SK-N-DZ (cell line): Measurements from ENCODE around the gene TNNC1.

ENCODE experiments used
- DNase-seq: peaks from one replicate; pipeline ENCODE4 v3.0.0-alpha.2; 2015; ENCODE audit warnings: low spot score

Gene TNNC1

DNA sequence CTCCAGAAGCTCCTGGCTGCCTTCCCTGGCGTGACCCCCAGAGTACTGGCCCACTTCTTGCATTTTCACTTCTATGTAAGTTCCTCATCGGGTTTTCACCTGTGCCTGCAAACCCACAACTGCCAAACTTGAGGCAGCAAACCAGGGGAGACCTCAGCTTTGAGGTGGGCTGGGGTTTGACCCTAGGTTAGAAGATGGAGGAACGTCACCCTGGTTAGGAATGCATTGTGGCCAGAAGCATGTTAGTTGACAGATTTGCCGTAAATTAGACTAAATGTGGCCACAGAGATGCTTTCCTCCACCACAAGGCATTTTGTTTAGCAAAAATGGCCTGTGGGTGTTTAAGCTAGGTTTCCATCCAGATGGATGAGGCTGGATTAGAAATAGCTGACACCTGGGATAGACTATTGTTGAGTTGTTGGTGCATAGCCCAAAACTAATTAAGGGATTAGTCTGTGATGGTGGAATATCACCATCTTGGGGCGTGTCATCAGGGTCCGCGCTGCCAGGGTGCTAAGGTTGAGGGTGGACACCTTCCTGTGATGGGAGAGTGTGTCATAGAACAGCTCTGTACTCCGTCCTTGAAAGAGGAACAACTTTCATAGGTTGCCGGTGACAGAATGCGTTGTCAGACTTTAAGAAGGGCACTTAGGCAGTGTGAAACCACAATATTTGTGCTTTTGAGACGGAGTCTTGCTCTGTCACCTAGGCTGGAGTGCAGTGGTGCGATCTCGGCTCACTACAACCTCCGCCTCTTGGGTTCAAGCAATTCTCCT lies 5.1 kb upstream of the TNNC1 start:
- no peak for DNase-seq

DNA sequence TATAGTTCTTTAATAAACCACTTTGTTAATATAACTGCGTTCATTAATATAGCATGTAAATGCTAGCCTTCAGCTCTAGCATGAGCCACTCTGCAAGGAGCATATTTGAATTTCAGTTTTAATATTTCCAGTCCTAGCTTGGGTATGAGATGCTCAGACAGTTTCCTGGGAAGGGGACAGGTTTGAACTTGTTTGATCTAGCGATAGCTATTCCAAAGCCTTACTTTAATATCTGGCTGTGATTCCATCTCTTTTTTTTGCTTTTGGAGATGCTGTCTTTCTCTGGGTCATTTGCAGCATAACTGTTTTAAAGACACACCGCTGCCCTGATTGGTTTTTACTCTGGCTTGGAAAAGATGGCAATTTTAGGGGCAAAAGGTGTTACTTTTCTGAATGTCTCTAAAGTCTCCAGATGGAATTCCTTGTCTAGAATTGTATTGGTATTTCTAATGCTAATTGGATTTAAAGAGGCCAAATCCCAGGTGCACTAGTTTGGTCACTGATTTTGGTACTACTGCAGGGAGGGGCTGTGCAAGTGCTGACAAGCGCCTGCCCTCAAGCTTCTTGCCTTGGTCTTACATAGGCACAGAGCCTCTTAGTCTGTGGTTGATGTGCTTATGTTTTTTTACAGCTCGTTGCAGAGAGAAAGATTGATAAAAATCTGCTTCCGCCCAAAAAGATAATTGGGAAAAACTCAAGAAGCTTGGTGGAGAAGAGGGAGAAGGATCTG lies 4.4 kb upstream of the TNNC1 start:
- DNase-seq = no peak

GRCh38 chr3:52456800-52457183 lies 3.0 kb upstream of the TNNC1 start:
- no peak for DNase-seq

DNA sequence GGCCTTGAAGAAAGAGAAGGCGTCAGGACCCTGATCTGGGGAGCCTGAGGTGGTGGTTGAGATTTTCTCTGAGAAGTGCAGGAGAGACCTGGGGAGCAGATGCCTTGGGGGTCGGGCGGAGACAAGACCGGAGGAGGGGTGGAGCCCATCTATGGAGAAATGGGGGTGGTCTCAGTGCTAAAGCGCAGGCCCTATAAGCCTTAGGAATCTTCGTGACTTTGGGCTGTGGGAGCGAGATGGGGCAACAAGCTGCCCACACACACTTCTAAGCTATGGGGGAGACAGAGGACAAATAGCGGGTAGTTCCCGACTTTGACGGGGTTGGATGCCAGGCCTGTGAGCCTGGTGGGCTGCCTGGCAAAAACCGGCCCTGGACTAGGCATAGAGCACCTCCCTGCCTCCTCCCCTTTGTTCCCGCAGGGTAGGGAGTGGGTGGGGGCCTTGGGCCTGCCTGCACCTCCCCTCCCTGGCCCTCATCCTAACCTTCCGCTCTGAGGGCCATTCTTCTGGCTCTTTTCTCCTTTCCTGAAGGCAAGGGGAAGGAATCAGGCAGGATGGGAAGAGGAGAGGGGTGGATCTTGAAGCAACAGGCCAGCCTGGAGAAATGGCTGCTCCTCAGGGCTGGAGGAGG lies 2.4 kb upstream of the TNNC1 start:
- peak; percentile 46 for DNase-seq

DNA sequence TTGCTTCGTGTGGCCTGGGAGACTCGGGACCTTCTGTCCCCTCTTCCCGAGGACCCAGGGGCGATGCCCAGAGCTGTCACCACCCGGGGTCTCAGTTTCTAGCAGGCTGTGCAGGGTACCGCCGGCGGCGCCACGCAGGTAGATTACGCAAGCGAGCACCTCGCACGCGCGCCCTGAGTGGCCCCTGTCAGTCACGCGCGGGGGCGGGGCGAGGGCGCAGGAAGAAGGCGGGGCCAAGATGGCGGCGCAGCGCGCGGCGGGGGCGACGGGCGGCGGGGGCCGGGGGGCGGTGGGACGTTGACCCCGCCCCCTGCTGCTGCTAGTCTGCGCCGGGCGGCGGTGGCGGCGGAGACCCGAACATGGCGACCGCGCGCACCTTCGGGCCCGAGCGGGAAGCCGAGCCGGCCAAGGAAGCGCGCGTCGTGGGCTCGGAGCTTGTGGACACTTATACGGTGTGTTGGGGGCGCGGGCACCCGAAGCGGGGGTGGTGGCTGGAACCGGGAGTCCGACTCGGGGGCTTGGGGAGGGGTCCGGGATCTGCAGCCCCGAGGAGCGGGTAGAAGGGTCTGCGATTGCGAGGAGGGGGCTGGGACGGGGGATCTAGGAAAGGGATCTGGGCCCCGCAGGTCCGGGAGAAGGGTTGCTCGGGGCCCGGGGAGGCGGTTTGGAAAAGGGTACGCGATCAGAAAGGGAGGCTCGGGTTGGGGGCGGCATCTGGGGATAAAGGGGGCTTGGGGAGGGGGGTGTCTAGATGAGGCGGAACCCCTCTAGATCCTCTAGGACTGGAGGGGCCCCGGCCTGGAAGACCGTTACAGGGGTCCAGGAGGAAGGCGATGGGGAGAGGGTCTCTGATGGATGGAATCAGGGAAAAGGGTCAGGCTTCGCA lies 1.7 kb upstream of the TNNC1 start, which contains the start of gene NISCH:
Gene NISCH, plus strand, starts transcription at position 322 of the 886 bp plus-strand sequence. Its CDS starts 38 bp downstream, at position 360.
- DNase-seq = peak; percentile 62

DNA sequence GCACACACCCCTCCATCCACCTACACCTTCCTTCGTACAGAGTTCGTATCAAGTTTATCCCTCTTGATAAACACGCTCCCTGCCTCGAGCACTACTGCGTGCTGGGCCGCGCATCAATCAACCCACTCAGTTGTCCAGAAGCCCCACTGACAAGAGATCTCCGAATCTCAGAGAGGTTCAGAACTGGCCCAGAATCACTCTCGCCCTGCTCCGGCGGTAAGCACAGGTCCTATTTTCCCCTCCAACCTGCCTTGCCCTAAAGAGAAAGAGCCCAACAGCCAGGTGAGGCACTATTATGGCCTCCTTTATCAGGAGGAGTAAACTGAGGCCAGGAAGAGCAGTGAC lies 1.1 kb upstream of the TNNC1 start:
- DNase-seq = no peak

GRCh38 chr3:52454250-52454937 lies 553 bp upstream of the TNNC1 start:
- no peak for DNase-seq

GRCh38 chr3:52452570-52453221 lies 1.1 kb downstream of the TNNC1 start:
- DNase-seq = no peak

- DNase-seq = no peak
These were observed 1.7 kb downstream of the TNNC1 start for GRCh38 chr3:52452126-52452525.

DNA sequence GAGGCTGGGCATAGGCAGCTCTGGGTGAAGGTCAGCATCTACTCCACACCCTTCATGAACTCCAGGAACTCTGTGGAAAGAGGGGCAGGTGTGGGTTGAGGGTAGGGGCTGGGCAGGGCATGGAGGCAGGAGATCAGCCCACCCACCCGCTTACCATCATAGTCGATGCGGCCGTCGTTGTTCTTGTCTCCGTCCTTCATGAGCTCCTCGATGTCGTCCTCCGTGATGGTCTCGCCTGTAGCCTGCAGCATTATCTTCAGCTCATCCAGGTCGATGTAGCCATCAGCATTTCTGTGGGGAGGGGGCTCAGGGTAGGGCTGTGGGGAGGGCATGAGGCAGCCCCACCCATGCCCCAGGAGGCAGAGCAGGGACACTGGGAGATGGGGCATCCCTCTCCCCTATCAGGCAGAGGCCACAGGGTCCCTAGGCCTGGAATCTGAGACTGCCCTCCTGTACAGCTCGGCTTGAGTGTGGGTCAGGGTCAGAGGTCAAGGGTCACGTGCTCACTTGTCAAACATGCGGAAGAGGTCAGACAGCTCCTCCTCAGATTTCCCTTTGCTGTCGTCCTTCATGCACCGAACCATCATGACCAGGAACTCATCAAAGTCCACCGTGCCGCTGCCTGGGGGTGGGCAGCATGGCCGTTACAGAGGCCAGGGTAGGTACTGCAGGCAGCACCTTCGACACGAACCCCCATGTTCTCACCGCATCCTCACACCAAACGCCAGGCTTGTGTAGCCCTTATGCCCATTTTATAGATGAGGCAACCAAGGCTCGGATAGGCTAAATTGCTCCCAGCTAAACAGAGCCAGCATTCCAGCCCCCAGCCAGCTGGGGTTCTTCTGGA lies 2.4 kb downstream of the TNNC1 start:
- DNase-seq = no peak

GRCh38 chr3:52450489-52451236 lies 3.2 kb downstream of the TNNC1 start:
- DNase-seq = no peak

DNA sequence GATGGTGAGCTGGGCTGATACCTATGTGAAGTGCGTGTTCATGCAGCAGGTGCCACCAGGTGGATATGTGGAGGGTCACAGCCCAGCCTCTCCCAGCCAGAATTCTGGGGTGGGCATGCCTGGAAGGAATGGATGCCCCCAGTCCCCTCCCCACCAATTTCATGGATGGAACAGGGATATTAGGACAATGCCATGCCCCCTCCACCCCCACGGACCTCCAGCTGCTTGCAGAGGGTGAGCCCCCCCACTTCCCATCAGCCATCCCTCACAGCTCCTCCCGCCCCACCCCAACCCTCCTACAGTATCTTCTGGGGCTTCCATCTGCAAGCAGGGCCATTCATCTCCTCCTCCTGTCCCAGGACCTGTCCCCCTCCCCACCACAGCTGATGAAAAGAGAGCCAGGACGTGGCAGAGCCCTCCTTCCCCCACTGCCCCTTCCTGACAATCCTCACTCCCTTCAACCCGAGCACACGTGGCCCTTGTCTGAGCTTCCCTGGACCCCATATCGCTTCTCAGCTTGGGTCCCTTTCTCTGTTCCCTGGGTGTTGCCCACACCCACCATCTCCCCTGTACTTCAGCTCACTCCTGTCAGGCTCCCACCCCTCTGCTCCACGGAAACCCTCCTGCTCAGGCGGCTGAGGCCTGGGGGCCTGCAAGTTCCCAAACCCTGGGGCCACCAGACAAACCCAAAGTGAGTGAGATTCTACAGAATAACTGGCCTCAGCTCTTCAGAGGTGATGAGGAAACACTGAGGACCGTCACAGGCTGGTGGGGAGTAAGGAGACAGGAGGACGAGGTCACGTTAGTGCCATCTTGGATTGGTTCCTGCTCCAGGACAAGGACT lies 6.1 kb downstream of the TNNC1 start:
- no peak for DNase-seq

DNA sequence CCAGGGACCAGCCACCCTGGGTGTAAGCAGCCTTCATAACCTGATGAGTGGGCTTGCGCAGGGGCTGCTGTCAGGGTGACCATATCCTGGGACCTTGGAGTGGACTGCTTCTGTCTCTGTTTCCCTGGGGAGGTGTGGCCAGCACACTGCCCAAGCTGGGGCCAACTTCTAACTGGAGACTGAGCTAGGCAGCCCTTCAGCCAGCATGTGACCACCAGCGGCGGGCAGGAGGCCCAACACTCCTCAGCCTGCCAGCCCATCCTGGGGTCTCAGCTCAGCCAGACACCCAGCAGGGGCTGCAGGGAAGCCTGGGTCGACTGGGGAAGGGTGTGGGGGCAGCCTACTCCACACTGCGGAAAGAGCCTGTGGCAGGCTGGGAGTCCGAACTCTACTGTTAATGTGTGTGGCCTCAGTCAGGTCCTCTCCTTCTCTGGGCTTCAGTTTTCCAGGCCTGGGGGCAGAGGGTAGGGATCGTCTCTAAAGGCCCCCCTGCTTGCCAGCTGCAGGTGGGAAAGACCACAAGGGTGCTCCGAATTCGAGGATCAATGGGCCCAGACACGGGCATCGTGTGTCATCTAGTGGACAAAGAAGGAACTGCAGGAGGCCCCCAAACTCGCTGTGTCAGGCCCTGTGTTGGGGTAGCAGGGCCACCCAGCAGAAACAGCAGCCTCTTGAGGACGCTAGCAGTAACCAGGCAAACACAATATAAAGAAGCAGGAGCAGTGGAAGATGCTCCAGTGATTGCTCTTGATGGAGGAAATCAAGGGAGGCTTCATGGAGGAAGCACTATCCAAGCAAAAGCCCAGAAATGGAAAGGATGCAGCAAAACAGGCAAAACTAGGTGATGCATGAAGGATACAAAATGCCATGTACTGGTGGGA lies 7.0 kb downstream of the TNNC1 start:
- peak; percentile 70 for DNase-seq

GRCh38 chr3:52446042-52446441 lies 7.8 kb downstream of the TNNC1 start:
- DNase-seq = no peak

DNA sequence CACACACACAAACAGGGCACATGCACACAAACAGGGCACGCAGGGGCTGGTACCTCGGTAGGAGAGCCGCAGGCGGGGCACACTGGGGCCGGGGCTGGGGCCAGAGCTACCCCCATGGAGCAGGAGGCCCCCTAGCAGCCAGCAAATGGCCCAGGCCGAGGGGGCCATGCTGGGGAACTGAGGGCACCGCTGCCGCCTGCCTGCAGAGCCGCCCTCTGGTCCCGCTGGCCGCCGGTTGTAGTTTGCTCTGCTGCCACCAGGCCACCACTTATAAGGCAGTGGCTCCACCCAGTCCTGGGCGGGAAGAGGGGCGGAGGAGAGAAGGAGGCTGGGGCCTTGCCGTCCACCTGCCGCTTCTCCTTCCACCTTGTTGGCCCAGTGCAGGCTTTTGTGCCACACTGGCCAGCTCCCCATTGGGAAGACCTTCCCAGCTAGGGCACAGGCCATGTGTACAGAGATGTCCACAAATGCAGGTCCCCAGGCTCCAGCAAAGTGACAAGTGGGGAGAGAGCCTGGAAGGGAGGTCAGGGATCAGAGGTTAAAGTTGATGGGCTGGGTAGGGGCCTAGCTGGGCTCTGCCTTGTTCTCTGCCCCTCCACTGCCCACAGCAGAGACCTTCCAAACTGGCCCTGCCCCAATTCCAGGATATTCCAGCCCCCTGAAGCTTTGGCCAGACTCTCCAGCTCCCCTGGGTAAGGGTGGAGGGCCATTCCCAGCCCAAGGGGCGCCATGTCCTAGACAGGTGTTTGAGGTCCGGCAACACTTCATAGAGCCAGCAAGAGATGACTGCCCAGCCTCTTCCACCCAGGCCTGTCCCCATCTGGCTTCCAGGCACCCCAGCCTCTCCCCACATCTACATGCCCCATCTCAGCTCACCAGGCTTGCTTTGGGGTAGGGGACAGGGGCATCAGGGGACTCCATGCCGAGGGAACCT lies 8.7 kb downstream of the TNNC1 start, which contains the start of gene SEMA3G:
Gene SEMA3G, minus strand, starts transcription at position 244 of the 934 bp plus-strand sequence. Its CDS starts 76 bp downstream, at position 168.
- DNase-seq = peak; percentile 79
